SHP77 (cell line): Measurements from ENCODE around the gene ZNF783.
A peak's percentile ranks its signal among the peaks of the same experiment; 100 is the strongest.
"Not testable (repeated sequence)": the region's sequence is repeated elsewhere in the genome, so short reads cannot be mapped to it uniquely, and the experiment has no call there.

Experiments used
- DNase-seq, 2 experiments: peaks; one replicate each; lab custom pipeline; 2025; lab: John Stamatoyannopoulos, UW

Gene ZNF783

GRCh38 chr7:149261829-149262617, at the start of gene ZNF783:
Gene ZNF783 (plus strand): TSS chr7:149262196. CDS start chr7:149262334, 138 bp downstream.
- peak; percentile 74 to 83 for DNase-seq

GRCh38 chr7:149214020-149214720, 47.8 kb upstream of the ZNF783 start:
- no peak for DNase-seq

- DNase-seq, result no peak
Observed at GRCh38 chr7:149216402-149216801, 45.6 kb upstream of the ZNF783 start.

GRCh38 chr7:149217570-149217969, 44.4 kb upstream of the ZNF783 start:
- no peak for DNase-seq

- no peak for DNase-seq
Observed at GRCh38 chr7:149218469-149219420, 43.3 kb upstream of the ZNF783 start.

- no peak for DNase-seq
Observed at GRCh38 chr7:149220534-149220933, 41.5 kb upstream of the ZNF783 start.

GRCh38 chr7:149223176-149223575, 38.8 kb upstream of the ZNF783 start:
- DNase-seq, result no peak

- DNase-seq, result no peak
Observed at GRCh38 chr7:149223761-149224160, 38.2 kb upstream of the ZNF783 start.

- no peak for DNase-seq
Observed at GRCh38 chr7:149224352-149224751, 37.6 kb upstream of the ZNF783 start.

- DNase-seq, result no peak
Observed at GRCh38 chr7:149225106-149225505, 36.9 kb upstream of the ZNF783 start.

GRCh38 chr7:149225656-149226055, 36.3 kb upstream of the ZNF783 start:
- DNase-seq, result no peak

GRCh38 chr7:149226366-149226765, 35.6 kb upstream of the ZNF783 start:
- DNase-seq, result not testable (repeated sequence)

- DNase-seq, result no peak
Observed at GRCh38 chr7:149226840-149227494, 35.0 kb upstream of the ZNF783 start.

GRCh38 chr7:149228831-149229471, 33.0 kb upstream of the ZNF783 start:
- DNase-seq, result no peak

GRCh38 chr7:149229526-149229925, 32.5 kb upstream of the ZNF783 start:
- DNase-seq, result no peak

GRCh38 chr7:149232362-149232761, 29.6 kb upstream of the ZNF783 start:
- no peak for DNase-seq

- not testable (repeated sequence) for DNase-seq
Observed at GRCh38 chr7:149233655-149234204, 28.3 kb upstream of the ZNF783 start.

- DNase-seq, result no peak
Observed at GRCh38 chr7:149237502-149237901, 24.5 kb upstream of the ZNF783 start.

GRCh38 chr7:149238051-149238450, 23.9 kb upstream of the ZNF783 start:
- DNase-seq, result no peak

- DNase-seq, result peak; percentile 84 to 90
Observed at GRCh38 chr7:149239345-149240143, 22.5 kb upstream of the ZNF783 start, which contains the start of gene ZNF212. Gene ZNF212 (plus strand): TSS chr7:149239651. CDS start chr7:149239779, 128 bp downstream.
